OCI-LY1 (cell line): ENCODE results near the gene HIRA.

ENCODE experiments used
- H2AFZ ChIP-seq: fragments of 200-600 bp; sonication (generic), shearing (Covaris generic); 2 replicates; pipeline ENCODE4 v1.6.0; 2014; ENCODE audit warnings: antibody characterized with exemption, mild to moderate bottlenecking, low read length
- H3F3A ChIP-seq: fragments of 200-600 bp; sonication (generic), shearing (Covaris generic); 2 replicates; pipeline ENCODE4 v1.6.0; 2014; ENCODE audit warnings: mild to moderate bottlenecking, antibody characterized with exemption, low read length, moderate library complexity; ENCODE audit not compliant: insufficient read depth
- H3K27ac ChIP-seq: fragments of 200-600 bp; sonication (generic); 2 replicates; pipeline ENCODE4 v1.5.1; 2014; ENCODE audit warnings: low read length, mixed run types, mild to moderate bottlenecking, low read depth; ENCODE audit not compliant: poor library complexity, severe bottlenecking
- H3K27me3 ChIP-seq: fragments of 200-600 bp; sonication (generic); 2 replicates; pipeline ENCODE4 v1.6.0; 2014; ENCODE audit warnings: antibody characterized with exemption, mild to moderate bottlenecking, low read length, moderate library complexity; ENCODE audit not compliant: insufficient read depth
- H3K36me3 ChIP-seq: fragments of 200-600 bp; sonication (generic); 2 replicates; pipeline ENCODE4 v1.6.1; 2014; ENCODE audit warnings: mild to moderate bottlenecking, antibody characterized with exemption, low read length, moderate library complexity, mixed read lengths; ENCODE audit not compliant: insufficient read depth
- H3K4me1 ChIP-seq: fragments of 200-600 bp; sonication (generic); 2 replicates; pipeline ENCODE4 v1.5.1; 2014; ENCODE audit warnings: mild to moderate bottlenecking, low read length, moderate library complexity; ENCODE audit not compliant: insufficient read depth, severe bottlenecking
- H3K4me2 ChIP-seq: fragments of 200-600 bp; sonication (generic), shearing (Covaris generic); 2 replicates; pipeline ENCODE4 v1.6.1; 2014; ENCODE audit warnings: low read length
- H3K4me3 ChIP-seq: fragments of 200-600 bp; sonication (generic); 2 replicates; pipeline ENCODE4 v1.5.1; 2014; ENCODE audit warnings: low read length, low read depth, mild to moderate bottlenecking, mixed read lengths; ENCODE audit not compliant: poor library complexity, severe bottlenecking
- H3K79me2 ChIP-seq: fragments of 200-600 bp; shearing (Covaris generic); 2 replicates; pipeline ENCODE4 v1.6.1; 2016; ENCODE audit warnings: mixed run types, low read length, mixed read lengths; ENCODE audit not compliant: insufficient read depth
- H3K9ac ChIP-seq: fragments of 200-600 bp; sonication (generic), shearing (Covaris generic); 2 replicates; pipeline ENCODE4 v1.6.1; 2014; ENCODE audit warnings: mild to moderate bottlenecking, low read length, mixed read lengths
- H3K9me2 ChIP-seq: fragments of 200-600 bp; sonication (generic), shearing (Covaris generic); 2 replicates; pipeline ENCODE4 v1.6.1; 2014; ENCODE audit warnings: low read depth, mild to moderate bottlenecking, low read length, mixed read lengths
- H3K9me3 ChIP-seq: fragments of 200-600 bp; shearing (Covaris generic); 2 replicates; pipeline ENCODE4 v1.6.1; 2014; ENCODE audit warnings: low read length, mixed read lengths
- H4K20me1 ChIP-seq: fragments of 200-600 bp; sonication (generic), shearing (Covaris generic); 2 replicates; pipeline ENCODE4 v1.6.0; 2016; ENCODE audit warnings: mild to moderate bottlenecking, low read length; ENCODE audit not compliant: insufficient read depth
- EZH2 ChIP-seq: fragments of 200-600 bp; sonication (generic), shearing (Covaris generic); IDR thresholded peaks from 2 replicates; pipeline ENCODE4 v1.8.0; 2017; ENCODE audit warnings: borderline replicate concordance, mixed run types, mild to moderate bottlenecking, antibody characterized with exemption, low read length, moderate library complexity, mixed read lengths
- TF ChIP-seq, protein P1 (sequence below): fragments of 200-600 bp; sonication (generic), shearing (Covaris generic); IDR thresholded peaks from 2 replicates; pipeline ENCODE4 v1.5.1; 2017; ENCODE audit warnings: mild to moderate bottlenecking, antibody characterized with exemption, low read length, moderate library complexity, mixed read lengths

The HIRA gene

GRCh38 chr22:19412478-19412877 lies 19.1 kb downstream of the HIRA start:
- no peaks in the 10 kb centered on the region for H3K9me3 ChIP-seq
- no peaks in the 10 kb centered on the region for H3K9me2 ChIP-seq
- H2AFZ ChIP-seq: no peak overlapping the region
- H3K27ac ChIP-seq: no peak overlapping the region
- no peak overlapping the region for H3K9ac ChIP-seq
- no peak overlapping the region for H3K4me3 ChIP-seq
- no peaks in the 10 kb centered on the region for H3K4me1 ChIP-seq
- H3K27me3 ChIP-seq: no peaks in the 10 kb centered on the region
- peaks cover 63% of the 10 kb centered on the region for H3K36me3 ChIP-seq
- TF ChIP-seq, protein P1, sequence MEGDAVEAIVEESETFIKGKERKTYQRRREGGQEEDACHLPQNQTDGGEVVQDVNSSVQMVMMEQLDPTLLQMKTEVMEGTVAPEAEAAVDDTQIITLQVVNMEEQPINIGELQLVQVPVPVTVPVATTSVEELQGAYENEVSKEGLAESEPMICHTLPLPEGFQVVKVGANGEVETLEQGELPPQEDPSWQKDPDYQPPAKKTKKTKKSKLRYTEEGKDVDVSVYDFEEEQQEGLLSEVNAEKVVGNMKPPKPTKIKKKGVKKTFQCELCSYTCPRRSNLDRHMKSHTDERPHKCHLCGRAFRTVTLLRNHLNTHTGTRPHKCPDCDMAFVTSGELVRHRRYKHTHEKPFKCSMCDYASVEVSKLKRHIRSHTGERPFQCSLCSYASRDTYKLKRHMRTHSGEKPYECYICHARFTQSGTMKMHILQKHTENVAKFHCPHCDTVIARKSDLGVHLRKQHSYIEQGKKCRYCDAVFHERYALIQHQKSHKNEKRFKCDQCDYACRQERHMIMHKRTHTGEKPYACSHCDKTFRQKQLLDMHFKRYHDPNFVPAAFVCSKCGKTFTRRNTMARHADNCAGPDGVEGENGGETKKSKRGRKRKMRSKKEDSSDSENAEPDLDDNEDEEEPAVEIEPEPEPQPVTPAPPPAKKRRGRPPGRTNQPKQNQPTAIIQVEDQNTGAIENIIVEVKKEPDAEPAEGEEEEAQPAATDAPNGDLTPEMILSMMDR: no peak
- peaks cover 60% of the 10 kb centered on the region for H3K79me2 ChIP-seq
- peaks cover 3% of the 10 kb centered on the region; the same call in 1 of the 2 replicates for H4K20me1 ChIP-seq
- H3K4me2 ChIP-seq: no peak overlapping the region
- no peaks in the 10 kb centered on the region for H3F3A ChIP-seq

GRCh38 chr22:19411690-19412045 lies 19.9 kb downstream of the HIRA start:
- no peaks in the 10 kb centered on the region for H3K9me2 ChIP-seq
- no peaks in the 10 kb centered on the region for H3K27me3 ChIP-seq
- peaks cover 52% of the 10 kb centered on the region for H3K79me2 ChIP-seq
- TF ChIP-seq EZH2: no peak
- TF ChIP-seq, protein P1: no peak
- H4K20me1 ChIP-seq: peaks cover 3% of the 10 kb centered on the region; the same call in 1 of the 2 replicates
- no peak overlapping the region for H3K4me3 ChIP-seq
- no peak overlapping the region for H2AFZ ChIP-seq
- H3K9ac ChIP-seq: no peak overlapping the region
- H3K4me1 ChIP-seq: no peaks in the 10 kb centered on the region
- H3K27ac ChIP-seq: no peak overlapping the region
- H3F3A ChIP-seq: no peaks in the 10 kb centered on the region
- H3K9me3 ChIP-seq: no peaks in the 10 kb centered on the region
- H3K36me3 ChIP-seq: peaks cover 63% of the 10 kb centered on the region
- H3K4me2 ChIP-seq: no peak overlapping the region

DNA sequence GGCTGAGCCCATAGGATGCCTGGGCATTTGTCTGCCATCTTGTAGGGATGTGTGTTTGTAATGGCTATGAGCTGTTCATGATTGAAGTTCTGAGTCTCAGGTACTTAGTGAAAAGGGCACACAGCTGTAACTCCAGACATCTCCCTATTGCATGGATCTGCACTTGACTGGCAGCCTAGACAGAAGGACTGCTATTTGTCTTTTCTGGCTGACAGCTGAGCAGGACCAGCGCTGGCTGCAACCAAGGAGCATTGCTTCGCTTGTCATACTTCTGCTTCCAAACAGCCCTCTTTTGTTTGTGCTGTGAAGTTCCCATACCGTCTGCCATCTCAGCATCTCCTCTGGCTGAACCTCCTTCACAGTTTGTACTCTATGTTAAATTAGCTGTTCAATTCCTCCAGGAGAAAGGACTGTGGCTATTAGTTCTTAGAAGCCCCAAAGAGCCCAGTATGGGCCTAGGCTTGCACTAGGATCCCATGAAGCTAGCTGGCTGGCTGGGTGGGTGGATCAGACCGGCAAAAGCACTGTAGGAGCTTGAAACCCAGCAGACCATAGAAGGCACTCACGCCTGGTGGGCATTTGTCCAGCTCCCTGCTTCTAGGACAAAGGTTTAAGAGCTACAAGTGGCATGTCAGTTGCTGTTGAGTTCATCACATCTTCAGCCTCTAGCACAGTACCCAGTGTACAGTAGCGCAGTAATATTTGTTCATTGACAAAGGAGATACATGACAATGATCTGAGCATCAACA lies 20.4 kb downstream of the HIRA start:
- Histone ChIP-seq H3K27me3 (no peaks in the 10 kb centered on the region), H3K9me3 (no peaks in the 10 kb centered on the region), H3K36me3 (peaks cover 63% of the 10 kb centered on the region), H4K20me1 (peaks cover 3% of the 10 kb centered on the region; the same call in 1 of the 2 replicates), H3K4me2 (no peak overlapping the region), H3K9ac (no peak overlapping the region), H3F3A (no peaks in the 10 kb centered on the region), H3K79me2 (peaks cover 47% of the 10 kb centered on the region), H3K27ac (no peak overlapping the region), H2AFZ (no peak overlapping the region), H3K4me3 (no peak overlapping the region), H3K4me1 (no peaks in the 10 kb centered on the region), H3K9me2 (no peaks in the 10 kb centered on the region)
- TF ChIP-seq, protein P1: no peak
- TF ChIP-seq EZH2: no peak
